IMR-90 (cell line): ENCODE measurements around the gene MCTP1. TPM values are rescaled to one million over a fixed set of nuclear protein-coding genes. Genes with fewer than 3 reads are reported as not detected.

Experiments
- ATAC-seq: fragments of 200-7000 bp; cut with Tn5 transposase; 2 replicates; pipeline ENCODE4 v1.9.1; 2020; ENCODE audit warnings: low read depth, mild to moderate bottlenecking, moderate library complexity
- BruUV-seq: library from RNA; stranded (reverse); fragments of 400-500 nt; replicated peaks from 2 replicates; lab custom pipeline; 2021; lab: Mats Ljungman, UMichigan
- CTCF ChIA-PET: fragments of 300-600 bp; formaldehyde crosslinking; extraction: SDS; loops from one replicate; lab custom pipeline; 2021; ENCODE audit warnings: antibody characterized with exemption; lab: Yijun Ruan, JAX
- POLR2A ChIA-PET: fragments of 300-600 bp; sonication (Branson Sonifier 250); formaldehyde crosslinking; loops from one replicate; lab custom pipeline; 2022; ENCODE audit warnings: antibody characterized with exemption; ENCODE audit not compliant: unreplicated experiment; lab: Charles Lee
- DNase-seq: peaks from one replicate; pipeline ENCODE4 v3.0.0; 2013
- H2AFZ ChIP-seq: replicated peaks from 2 replicates; pipeline ENCODE3; 2013; ENCODE audit warnings: low read length, mild to moderate bottlenecking; ENCODE audit not compliant: poor library complexity
- H2AK5ac ChIP-seq: 2 replicates; pipeline ENCODE4 v1.6.1; 2013; ENCODE audit warnings: low read depth, low read length, inconsistent platforms
- H2AK9ac ChIP-seq: replicated peaks from 2 replicates; pipeline ENCODE3; 2013; ENCODE audit warnings: mild to moderate bottlenecking, low read depth, low read length, moderate library complexity; ENCODE audit not compliant: poor library complexity
- H2BK120ac ChIP-seq: 2 replicates; pipeline ENCODE4 v1.6.1; 2013; ENCODE audit warnings: low read depth, low read length, inconsistent platforms
- H2BK15ac ChIP-seq: 3 replicates; pipeline ENCODE4 v1.6.1; 2013; ENCODE audit warnings: low read depth, low read length, inconsistent platforms
- H2BK20ac ChIP-seq: 2 replicates; pipeline ENCODE4 v1.6.1; 2013; ENCODE audit warnings: low read depth, mild to moderate bottlenecking, inconsistent platforms, low read length, moderate library complexity
- H2BK5ac ChIP-seq: 2 replicates; pipeline ENCODE4 v1.6.1; 2013; ENCODE audit warnings: mild to moderate bottlenecking, low read depth, low read length, inconsistent platforms; ENCODE audit not compliant: poor library complexity, severe bottlenecking
- H3K14ac ChIP-seq: replicated peaks from 2 replicates; pipeline ENCODE4 v1.6.1; 2013; ENCODE audit warnings: low read depth, low read length, inconsistent platforms
- H3K18ac ChIP-seq: 2 replicates; pipeline ENCODE4 v1.6.1; 2013; ENCODE audit warnings: low read depth, low read length, control low read depth
- H3K23ac ChIP-seq: 2 replicates; pipeline ENCODE4 v1.6.1; 2013; ENCODE audit warnings: low read depth, low read length, inconsistent platforms
- H3K27ac ChIP-seq: 2 replicates; pipeline ENCODE4 v1.5.1; 2013; ENCODE audit warnings: mild to moderate bottlenecking, control low read depth, low read length; ENCODE audit not compliant: insufficient read depth
- H3K27me3 ChIP-seq: 2 replicates; pipeline ENCODE4 v1.6.1; 2013; ENCODE audit warnings: low read length; ENCODE audit not compliant: control insufficient read depth, insufficient read depth
- H3K36me3 ChIP-seq: 2 replicates; pipeline ENCODE4 v1.6.1; 2013; ENCODE audit warnings: low read length, mixed read lengths; ENCODE audit not compliant: control insufficient read depth, insufficient read depth
- H3K4ac ChIP-seq: 2 replicates; pipeline ENCODE4 v1.6.1; 2013; ENCODE audit warnings: low read depth, low read length, inconsistent platforms
- H3K4me1 ChIP-seq: 2 replicates; pipeline ENCODE4 v1.6.1; 2013; ENCODE audit warnings: low read length, mixed read lengths; ENCODE audit not compliant: control insufficient read depth, insufficient read depth
- H3K4me2 ChIP-seq: 2 replicates; pipeline ENCODE4 v1.6.1; 2013; ENCODE audit warnings: low read depth, mild to moderate bottlenecking, control low read depth, low read length, moderate library complexity
- H3K4me3 ChIP-seq: 2 replicates; pipeline ENCODE4 v1.5.1; 2013; ENCODE audit warnings: low read depth, mild to moderate bottlenecking, control low read depth, low read length, moderate library complexity; ENCODE audit not compliant: insufficient read depth
- H3K56ac ChIP-seq: 2 replicates; pipeline ENCODE4 v1.6.1; 2013; ENCODE audit warnings: low read length, inconsistent platforms; ENCODE audit not compliant: insufficient read depth; ENCODE audit errors: extremely low read depth
- H3K79me1 ChIP-seq, 2 experiments: 2 replicates each; pipeline ENCODE4 v1.6.1; 2013; ENCODE audit warnings: low read length in 2 of 2, inconsistent platforms in 1 of 2, low read depth in 1 of 2
- H3K9ac ChIP-seq: 2 replicates; pipeline ENCODE4 v1.6.1; 2013; ENCODE audit warnings: low read depth, low read length, control low read depth
- H3K9me1 ChIP-seq: 2 replicates; pipeline ENCODE4 v1.6.1; 2013; ENCODE audit warnings: low read length, inconsistent platforms; ENCODE audit not compliant: insufficient read depth
- H3K9me3 ChIP-seq: 2 replicates; pipeline ENCODE4 v1.6.1; 2013; ENCODE audit warnings: low read length; ENCODE audit not compliant: control insufficient read depth, insufficient read depth
- H4K20me1 ChIP-seq: 2 replicates; pipeline ENCODE4 v1.6.1; 2013; ENCODE audit warnings: low read length, inconsistent platforms; ENCODE audit not compliant: insufficient read depth
- H4K5ac ChIP-seq: 2 replicates; pipeline ENCODE4 v1.6.1; 2013; ENCODE audit warnings: mild to moderate bottlenecking, low read depth, low read length, control low read depth
- H4K8ac ChIP-seq, 2 experiments: 2 replicates each; pipeline ENCODE4 v1.6.1; 2013; ENCODE audit warnings: low read depth in 2 of 2, low read length in 2 of 2, control low read depth in 1 of 2, inconsistent platforms in 1 of 2
- H4K91ac ChIP-seq: 2 replicates; pipeline ENCODE4 v1.6.1; 2013; ENCODE audit warnings: low read depth, low read length, inconsistent platforms; ENCODE audit not compliant: insufficient read depth
- BHLHE40 ChIP-seq: fragments of 150-350 bp; IDR thresholded peaks from 2 replicates; pipeline ENCODE4 v1.6.1; 2016; ENCODE audit warnings: mild to moderate bottlenecking, low read depth, low read length
- CEBPB ChIP-seq: IDR thresholded peaks from 2 replicates; pipeline ENCODE4 v1.6.1; 2012; ENCODE audit warnings: low read depth, low read length, improper control_type of control experiment
- CHD1 ChIP-seq: IDR thresholded peaks from 2 replicates; pipeline ENCODE4 v1.6.1; 2012; ENCODE audit warnings: low read depth, low read length, improper control_type of control experiment
- FOS ChIP-seq: fragments of 150-350 bp; IDR thresholded peaks from 2 replicates; pipeline ENCODE4 v1.6.1; 2016; ENCODE audit warnings: low read depth, low read length
- MAFK ChIP-seq: IDR thresholded peaks from 2 replicates; pipeline ENCODE4 v1.6.1; 2012; ENCODE audit warnings: low read depth, low read length, improper control_type of control experiment
- MAZ ChIP-seq: IDR thresholded peaks from 2 replicates; pipeline ENCODE4 v1.6.1; 2012; ENCODE audit warnings: low read depth, mild to moderate bottlenecking, low read length, improper control_type of control experiment, moderate library complexity, borderline replicate concordance
- MXI1 ChIP-seq: IDR thresholded peaks from 2 replicates; pipeline ENCODE4 v1.6.1; 2012; ENCODE audit warnings: low read depth, mild to moderate bottlenecking, low read length, moderate library complexity, borderline replicate concordance
- NFE2L2 ChIP-seq: fragments of 150-350 bp; IDR thresholded peaks from 2 replicates; pipeline ENCODE4 v1.6.1; 2016; ENCODE audit warnings: low read depth, mild to moderate bottlenecking, low read length
- POLR2A ChIP-seq: IDR thresholded peaks from 2 replicates; pipeline ENCODE4 v1.6.1; 2012; ENCODE audit warnings: mild to moderate bottlenecking, low read depth, low read length
- RAD21 ChIP-seq: IDR thresholded peaks from 2 replicates; pipeline ENCODE4 v1.6.1; 2012; ENCODE audit warnings: low read length, improper control_type of control experiment
- RCOR1 ChIP-seq: IDR thresholded peaks from 2 replicates; pipeline ENCODE4 v1.6.1; 2012; ENCODE audit warnings: mild to moderate bottlenecking, low read length, improper control_type of control experiment; ENCODE audit not compliant: insufficient replicate concordance
- RFX5 ChIP-seq: IDR thresholded peaks from 2 replicates; pipeline ENCODE4 v1.8.0; 2012; ENCODE audit warnings: low read depth, mild to moderate bottlenecking, low read length, moderate library complexity
- SMC3 ChIP-seq: fragments of 150-350 bp; IDR thresholded peaks from 2 replicates; pipeline ENCODE4 v1.6.1; 2016; ENCODE audit warnings: low read depth, mild to moderate bottlenecking, antibody characterized with exemption, low read length, moderate library complexity
- WGBS, 2 experiments: methylation state at CpG; one replicate each; pipeline versions ENCODE4 v1.1.5 to v1.1.7; 2013; ENCODE audit warnings: missing lambda C conversion rate in 2 of 2; ENCODE audit not compliant: insufficient read length in 1 of 2; ENCODE audit errors: extremely low coverage in 2 of 2; 5-methylcytosine and 5-hydroxymethylcytosine counted together
- dilution Hi-C: fragments of 300-500 bp; cut with HindIII; formaldehyde crosslinking; loops from one replicate; pipeline ENCODE4 v1.14.3; 2018; ENCODE audit warnings: low sequenced_read_pairs; ENCODE audit not compliant: unreplicated experiment
- in situ Hi-C: fragments of 300-500 bp; cut with MboI; formaldehyde crosslinking; loops from 3 replicates; pipeline ENCODE4 v1.14.3; 2019; ENCODE audit warnings: low sequenced_read_pairs, inconsistent platforms, mixed read lengths
- intact Hi-C: fragments of 100-400 bp; cut with micrococcal nuclease; formaldehyde crosslinking; loops from 2 replicates; pipeline ENCODE4 v1.10.0; 2022
- polyA plus RNA-seq, 3 experiments: library from polyadenylated mRNA; depleted of rRNA; stranded (reverse); fragments of >200 nt; gene quantifications; 2 replicates each; pipeline ENCODE4 v1.2.3, GENCODE V29; 2012; ENCODE audit warnings: low replicate concordance in 1 of 3
- total RNA-seq: library from RNA; depleted of rRNA; stranded (reverse); fragments of >200 nt; gene quantifications from 2 replicates; pipeline ENCODE4 v1.2.3, GENCODE V29; 2012
- TF ChIP-seq, protein P1 (sequence below): conservative IDR thresholded peaks from 2 replicates; pipeline ENCODE4 v1.5.1; 2012; ENCODE audit warnings: mild to moderate bottlenecking, low read depth, low read length, improper control_type of control experiment
- TF ChIP-seq, protein P2 (sequence below): fragments of 150-350 bp; IDR thresholded peaks from 2 replicates; pipeline ENCODE4 v1.6.1; 2017; ENCODE audit warnings: mild to moderate bottlenecking, antibody characterized with exemption, low read length, low read depth
- TF ChIP-seq, protein P3 (sequence below): fragments of 150-350 bp; IDR thresholded peaks from 2 replicates; pipeline ENCODE4 v1.6.1; 2016; ENCODE audit warnings: low read depth, mild to moderate bottlenecking, low read length, moderate library complexity, borderline replicate concordance

MCTP1 gene
- total and polyA plus RNA-seq, 2 of the 4 experiments (the other 2 are of a cell fraction) = 0.21 TPM; not detected in 1

DNA sequence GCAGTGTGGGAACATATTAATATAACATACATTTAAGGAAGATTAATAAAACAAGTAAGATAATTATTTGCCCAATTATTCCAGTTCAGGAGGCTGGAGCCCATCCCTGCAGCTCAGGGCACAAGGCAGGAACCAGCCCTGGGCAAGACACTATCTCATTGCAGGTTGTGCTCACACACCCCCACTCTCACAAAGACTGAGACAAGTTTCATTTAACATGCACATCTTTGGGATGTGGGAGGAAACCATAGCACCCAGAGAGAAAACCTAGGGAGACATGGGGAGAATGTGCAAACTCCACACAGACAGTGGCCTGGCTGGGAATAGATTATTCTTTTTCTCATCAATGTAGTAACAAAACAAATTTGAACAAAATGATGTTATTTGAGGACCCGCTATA, 279.1 kb downstream of the MCTP1 start:
- no peak overlapping the region for H2BK15ac ChIP-seq
- in situ Hi-C loops = no loop called here

More for the DNA sequence above, 279.1 kb downstream of the MCTP1 start:
- Histone ChIP-seq H3K36me3 (no peaks in the 10 kb centered on the region), H3K4ac (no peak overlapping the region), H2AK5ac (no peak overlapping the region), H4K91ac (no peak overlapping the region), H3K23ac (no peak overlapping the region), H4K8ac (no peak overlapping the region), H4K5ac (no peak overlapping the region), H3K4me3 (no peak overlapping the region), H3K9me3 (no peaks in the 10 kb centered on the region), H3K18ac (no peak overlapping the region), H3K4me2 (no peak overlapping the region), H2BK5ac (no peak overlapping the region), H4K20me1 (no peaks in the 10 kb centered on the region), H3K4me1 (no peaks in the 10 kb centered on the region), H3K14ac (no peak overlapping the region), H2AK9ac (no peak overlapping the region), H3K27ac (no peak overlapping the region), H2BK20ac (no peak overlapping the region), H3K9me1 (no peaks in the 10 kb centered on the region), H2AFZ (no peak overlapping the region), H3K27me3 (no peaks in the 10 kb centered on the region), H2BK120ac (no peak overlapping the region), H3K56ac (no peak overlapping the region), H3K9ac (no peak overlapping the region), H3K79me1 (no peaks in the 10 kb centered on the region)
- ChIA-PET POLR2A (no interaction called here), CTCF (interaction anchor here (1.0 kb wide), 1 partner anchor 10 kb away, joined by 4 read pairs; no protein-coding TSS in a partner anchor)
- intact Hi-C loops (no loop called here), dilution Hi-C loops (no loop called here)
- DNase-seq = no peak
- ATAC-seq = no peak
- TF ChIP-seq MXI1 (no peak), MAZ (no peak), BHLHE40 (no peak), CEBPB (no peak), RCOR1 (no peak), MAFK (no peak), NFE2L2 (no peak), CHD1 (no peak), RAD21 (no peak), RFX5 (no peak), SMC3 (no peak), POLR2A (no peak), FOS (no peak)
- TF ChIP-seq, protein P1, sequence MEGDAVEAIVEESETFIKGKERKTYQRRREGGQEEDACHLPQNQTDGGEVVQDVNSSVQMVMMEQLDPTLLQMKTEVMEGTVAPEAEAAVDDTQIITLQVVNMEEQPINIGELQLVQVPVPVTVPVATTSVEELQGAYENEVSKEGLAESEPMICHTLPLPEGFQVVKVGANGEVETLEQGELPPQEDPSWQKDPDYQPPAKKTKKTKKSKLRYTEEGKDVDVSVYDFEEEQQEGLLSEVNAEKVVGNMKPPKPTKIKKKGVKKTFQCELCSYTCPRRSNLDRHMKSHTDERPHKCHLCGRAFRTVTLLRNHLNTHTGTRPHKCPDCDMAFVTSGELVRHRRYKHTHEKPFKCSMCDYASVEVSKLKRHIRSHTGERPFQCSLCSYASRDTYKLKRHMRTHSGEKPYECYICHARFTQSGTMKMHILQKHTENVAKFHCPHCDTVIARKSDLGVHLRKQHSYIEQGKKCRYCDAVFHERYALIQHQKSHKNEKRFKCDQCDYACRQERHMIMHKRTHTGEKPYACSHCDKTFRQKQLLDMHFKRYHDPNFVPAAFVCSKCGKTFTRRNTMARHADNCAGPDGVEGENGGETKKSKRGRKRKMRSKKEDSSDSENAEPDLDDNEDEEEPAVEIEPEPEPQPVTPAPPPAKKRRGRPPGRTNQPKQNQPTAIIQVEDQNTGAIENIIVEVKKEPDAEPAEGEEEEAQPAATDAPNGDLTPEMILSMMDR = no peak
- TF ChIP-seq, protein P2, sequence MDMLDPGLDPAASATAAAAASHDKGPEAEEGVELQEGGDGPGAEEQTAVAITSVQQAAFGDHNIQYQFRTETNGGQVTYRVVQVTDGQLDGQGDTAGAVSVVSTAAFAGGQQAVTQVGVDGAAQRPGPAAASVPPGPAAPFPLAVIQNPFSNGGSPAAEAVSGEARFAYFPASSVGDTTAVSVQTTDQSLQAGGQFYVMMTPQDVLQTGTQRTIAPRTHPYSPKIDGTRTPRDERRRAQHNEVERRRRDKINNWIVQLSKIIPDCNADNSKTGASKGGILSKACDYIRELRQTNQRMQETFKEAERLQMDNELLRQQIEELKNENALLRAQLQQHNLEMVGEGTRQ = no peak
- TF ChIP-seq, protein P3, sequence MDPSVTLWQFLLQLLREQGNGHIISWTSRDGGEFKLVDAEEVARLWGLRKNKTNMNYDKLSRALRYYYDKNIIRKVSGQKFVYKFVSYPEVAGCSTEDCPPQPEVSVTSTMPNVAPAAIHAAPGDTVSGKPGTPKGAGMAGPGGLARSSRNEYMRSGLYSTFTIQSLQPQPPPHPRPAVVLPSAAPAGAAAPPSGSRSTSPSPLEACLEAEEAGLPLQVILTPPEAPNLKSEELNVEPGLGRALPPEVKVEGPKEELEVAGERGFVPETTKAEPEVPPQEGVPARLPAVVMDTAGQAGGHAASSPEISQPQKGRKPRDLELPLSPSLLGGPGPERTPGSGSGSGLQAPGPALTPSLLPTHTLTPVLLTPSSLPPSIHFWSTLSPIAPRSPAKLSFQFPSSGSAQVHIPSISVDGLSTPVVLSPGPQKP = no peak
- BruUV-seq = no TSS peak
- WGBS, 2 experiments = no CpG with 5 or more reads among the region's 1 CpG
